GM21515 (cell line): ENCODE results near the gene MCOLN3.
"Not testable (repeated sequence)": the region's sequence is repeated elsewhere in the genome, so short reads cannot be mapped to it uniquely, and the experiment has no call there.

Source experiments
- ATAC-seq: cut with Tn5 transposase; IDR thresholded peaks from one replicate; pipeline ENCODE4 v1.9.1; 2021; ENCODE audit not compliant: unreplicated experiment

Gene MCOLN3

DNA sequence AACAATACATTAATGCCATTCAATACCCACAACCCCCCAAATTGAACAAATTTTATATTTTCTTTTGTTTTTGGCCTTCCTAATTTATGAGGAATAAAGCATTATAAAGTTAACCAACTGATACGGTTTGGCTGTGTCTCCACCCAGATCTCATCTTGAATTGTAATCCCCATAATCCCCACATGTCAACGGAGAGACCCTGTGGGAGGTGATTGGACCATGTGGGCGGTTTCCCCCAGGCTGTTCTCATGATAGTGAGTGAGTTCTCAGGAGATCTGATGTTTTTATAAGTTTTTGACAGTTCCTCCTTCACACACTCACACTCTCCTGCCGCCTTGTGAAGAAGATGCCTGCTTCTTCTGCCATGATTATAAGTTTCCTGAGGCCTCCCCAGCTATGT, 6.4 kb upstream of the MCOLN3 start:
- ATAC-seq, result no peak

DNA sequence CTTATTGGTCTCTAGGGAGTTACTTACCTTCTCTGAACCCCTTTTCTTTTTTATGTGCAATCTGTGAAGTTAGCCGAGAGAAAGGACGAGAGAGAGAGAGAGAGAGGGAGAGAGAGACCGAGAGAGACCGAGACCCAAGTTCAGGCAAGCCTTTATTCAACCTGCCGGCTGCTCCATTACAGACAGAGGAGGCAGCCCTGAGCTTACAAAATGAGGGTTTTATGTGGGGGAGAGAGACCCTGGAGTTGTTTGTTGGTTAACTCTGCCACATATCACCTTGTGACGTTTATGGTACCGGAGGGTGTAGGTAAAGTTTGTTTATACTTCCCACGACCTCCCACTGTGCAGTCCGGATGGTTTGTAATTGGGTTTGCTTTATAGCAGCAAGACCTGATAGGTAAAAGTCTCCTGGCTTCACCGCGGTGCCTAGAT, 1.5 kb upstream of the MCOLN3 start:
- ATAC-seq, result no peak

DNA sequence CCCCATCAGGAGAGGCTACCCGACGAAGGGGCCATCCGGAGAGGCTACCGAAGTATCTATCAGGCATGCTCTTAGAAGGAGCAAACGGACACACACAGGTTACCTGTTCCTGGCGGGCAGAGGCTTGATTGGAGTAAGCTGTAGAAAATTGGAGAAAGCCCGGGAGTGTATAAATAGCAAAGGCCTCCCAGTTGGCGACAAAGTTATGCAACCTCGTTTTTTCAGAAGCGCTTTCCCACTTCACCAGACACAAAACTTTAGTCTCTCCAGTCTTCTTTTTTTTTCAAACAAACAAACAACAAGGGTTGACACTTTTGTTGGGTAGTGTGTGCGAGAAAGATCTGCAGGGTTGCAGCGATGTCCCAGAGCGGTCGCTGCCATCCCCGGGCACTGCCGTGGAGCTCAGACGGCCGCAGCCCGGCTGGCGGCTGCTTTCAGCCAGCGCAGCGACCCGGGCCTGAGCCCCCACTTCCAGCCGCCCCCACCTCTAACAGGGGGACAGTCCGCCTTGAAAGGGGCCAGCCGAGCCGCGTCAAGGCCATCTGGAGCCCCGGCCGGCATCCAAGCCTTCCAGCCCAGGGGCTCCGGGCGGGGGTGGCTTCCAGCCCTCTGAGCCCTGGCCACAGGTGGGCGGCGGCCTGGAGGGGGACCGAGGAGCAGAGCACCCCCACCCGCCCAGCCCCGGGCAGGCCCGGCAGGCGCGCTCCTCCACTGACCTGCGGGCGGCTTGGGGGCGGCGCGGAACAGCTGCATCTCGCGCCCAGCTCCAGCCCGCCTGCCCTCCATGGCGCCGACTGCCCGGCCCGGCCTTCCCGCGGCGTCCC, 616 bp downstream of the MCOLN3 start:
- ATAC-seq, result peak; percentile 50

DNA sequence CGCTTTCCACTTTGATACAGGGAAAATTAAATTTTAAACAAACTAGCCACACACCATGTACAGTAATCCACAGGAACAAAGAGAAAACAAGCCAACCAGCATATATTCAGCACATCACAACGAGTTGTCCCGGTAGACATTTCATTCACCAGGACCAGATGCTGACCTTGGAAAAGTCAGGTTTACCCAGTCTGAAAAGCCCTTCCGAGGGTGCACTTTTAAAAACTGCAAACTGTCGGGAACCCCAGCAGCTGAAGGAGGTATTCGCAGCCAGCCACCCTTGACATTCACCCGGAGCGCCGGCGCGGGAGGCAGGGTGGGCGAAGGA, 1.2 kb downstream of the MCOLN3 start:
- ATAC-seq, result no peak

DNA sequence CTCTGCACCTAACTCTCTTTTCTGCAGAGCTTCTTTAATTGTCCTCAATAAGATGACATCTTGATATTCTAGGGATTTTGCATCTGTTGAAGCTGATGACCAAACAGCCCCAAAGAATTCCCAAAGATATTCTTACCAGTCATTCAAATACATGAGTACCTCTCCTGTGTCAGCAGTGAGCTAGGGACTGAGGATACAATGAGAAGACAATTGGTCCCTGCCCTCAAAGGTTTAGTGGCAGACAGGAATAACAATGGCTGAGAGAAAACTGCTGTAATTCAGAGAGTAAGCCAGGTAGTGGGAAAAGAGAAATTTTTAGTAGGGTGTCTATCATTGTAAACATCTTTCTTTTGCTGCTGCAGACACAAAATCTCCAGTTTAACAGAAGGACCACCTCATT, 5.9 kb downstream of the MCOLN3 start:
- ATAC-seq, result no peak

DNA sequence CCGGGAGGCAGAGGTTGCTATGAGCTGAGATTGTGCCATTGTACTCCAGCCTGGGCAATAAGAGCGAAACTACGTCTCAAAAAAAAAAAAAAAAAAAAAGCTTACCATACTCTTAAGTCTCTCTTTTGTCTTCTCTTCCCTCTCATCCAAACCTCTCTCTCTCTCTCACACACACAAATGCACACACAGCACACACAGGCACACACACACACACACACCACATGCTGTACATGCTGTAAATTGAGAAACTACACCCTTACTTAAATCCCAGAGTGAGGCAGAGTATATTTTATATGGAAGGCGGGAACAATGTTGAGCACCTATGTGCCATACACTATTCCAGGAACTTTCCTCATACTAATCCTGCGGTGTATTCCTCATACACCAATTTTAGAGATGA, 6.5 kb downstream of the MCOLN3 start:
- no peak for ATAC-seq

DNA sequence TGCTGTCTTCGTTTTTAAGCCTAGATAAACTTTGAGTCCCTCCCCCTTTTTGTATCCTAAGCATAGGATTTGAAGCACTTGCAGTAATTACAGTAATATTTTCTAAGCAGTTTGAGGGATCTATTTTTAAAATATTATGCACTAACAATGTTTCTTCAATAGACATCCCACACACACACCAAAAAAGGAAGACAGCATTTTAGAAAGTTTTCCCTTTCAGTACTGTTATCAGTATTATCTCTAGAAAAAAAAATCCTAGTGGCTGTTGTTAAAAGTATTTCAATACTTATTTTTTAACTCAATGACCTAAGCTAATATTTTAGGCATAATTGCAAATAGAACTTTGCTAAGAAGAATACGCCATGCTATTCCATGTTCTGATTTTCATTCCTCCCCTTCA, 15.1 kb downstream of the MCOLN3 start:
- no peak for ATAC-seq

DNA sequence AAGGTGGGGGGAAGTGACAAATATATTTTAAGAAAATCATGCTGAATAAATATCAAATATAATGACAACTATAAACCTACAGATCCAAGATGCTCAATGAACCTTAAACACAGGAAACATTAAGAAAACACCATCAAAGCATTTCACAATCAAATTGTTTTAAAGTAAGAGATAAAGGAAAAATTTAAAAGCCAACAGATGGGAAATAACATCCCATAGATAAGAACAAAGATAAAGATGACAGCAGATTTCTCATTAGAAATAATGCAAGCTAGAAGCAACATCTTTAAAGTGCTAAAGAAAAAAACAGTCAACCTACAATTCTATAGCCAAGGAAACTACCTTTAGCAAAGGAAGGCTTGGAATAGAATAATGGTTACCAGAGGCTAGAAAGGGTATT, 17.8 kb downstream of the MCOLN3 start:
- no peak for ATAC-seq

DNA sequence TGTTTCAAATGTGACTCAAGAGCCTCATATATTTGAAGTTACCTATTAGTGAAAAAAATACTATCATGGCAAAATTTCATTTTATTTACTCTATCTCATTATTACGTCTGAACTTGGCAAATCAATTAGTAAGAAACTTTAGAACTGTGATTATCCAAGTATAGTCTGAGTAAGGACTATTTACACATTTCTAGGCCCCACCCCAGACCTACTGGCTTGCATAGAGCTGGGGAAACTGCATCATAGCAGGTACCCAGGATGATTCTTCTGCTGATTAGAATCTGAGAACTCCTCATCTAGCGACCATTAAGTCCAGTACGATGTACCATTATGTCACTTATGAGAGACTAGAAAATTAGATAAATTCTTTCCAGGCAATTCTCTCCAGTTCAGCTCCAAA, 20.1 kb downstream of the MCOLN3 start:
- ATAC-seq, result no peak

DNA sequence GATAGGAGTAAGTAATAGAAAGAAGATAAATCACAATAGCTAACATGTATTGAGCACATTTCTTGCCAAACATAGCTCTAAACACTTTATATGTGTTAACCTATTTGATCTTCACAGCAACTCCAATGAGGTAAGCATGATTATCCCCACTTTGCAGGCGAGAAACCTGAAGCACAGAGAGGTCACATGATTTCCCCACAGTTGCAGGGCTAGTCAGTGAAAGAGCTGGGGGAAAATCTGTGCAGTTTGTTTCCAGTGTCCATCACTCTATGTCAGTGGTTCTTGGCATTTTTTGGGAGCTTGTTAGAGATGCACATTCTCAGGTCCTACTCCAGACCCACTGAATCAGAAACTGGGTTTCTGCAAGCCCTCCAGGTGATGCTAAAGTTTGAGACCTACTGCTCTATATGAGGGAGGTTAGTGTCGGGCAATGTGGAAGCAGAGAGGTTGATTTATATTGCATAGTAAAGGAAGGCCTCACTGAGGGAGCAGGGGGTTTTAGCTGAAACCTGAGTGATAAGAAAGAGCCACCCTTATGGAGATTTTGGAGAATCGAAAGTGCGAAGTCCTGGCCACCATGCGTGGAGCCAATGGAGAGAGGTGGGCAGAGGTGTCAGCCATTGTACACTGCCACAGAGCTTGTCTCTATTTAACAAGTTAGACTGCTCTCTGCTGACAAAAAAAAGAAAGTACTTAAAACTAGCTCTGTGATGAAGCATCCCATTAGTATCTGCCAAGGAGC, 20.9 kb downstream of the MCOLN3 start:
- peak; percentile 78 for ATAC-seq

DNA sequence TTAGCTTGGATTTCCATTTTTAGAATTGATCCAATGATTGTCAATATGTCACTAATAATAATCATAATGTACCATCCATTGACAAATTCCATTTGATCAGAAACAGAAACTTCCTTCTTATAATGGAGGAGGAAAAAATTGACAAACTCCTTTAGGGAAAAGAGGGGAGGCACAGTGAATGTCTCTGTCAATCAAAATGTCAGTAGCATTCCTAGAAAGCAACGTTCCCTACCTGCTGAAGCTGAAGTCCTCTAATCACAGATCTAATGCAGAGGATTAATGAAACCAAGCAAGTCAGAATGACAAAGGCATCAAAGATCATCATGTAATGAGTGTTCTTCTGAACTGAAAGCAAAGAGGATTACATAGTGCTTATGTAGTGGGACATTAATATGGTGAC, 22.4 kb downstream of the MCOLN3 start:
- no peak for ATAC-seq

DNA sequence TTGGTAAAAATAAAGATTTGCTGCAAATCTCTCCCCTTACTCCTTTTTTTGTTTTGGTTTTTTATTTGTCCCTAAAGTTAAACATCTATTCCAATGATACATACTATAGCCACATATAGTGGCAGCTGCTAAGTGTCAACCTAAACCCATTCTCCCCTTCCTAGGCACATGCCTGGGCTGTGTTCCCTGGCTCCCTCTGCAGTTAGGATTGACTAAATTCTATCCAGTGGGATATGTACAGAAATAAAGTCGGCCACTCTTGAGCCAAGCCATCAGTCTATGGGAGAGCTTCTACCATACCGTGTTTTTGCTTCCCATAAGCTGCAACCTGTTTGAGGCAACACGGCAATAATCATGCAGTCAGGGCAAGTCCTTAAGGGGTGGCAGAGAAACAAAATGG, 23.6 kb downstream of the MCOLN3 start:
- no peak for ATAC-seq

DNA sequence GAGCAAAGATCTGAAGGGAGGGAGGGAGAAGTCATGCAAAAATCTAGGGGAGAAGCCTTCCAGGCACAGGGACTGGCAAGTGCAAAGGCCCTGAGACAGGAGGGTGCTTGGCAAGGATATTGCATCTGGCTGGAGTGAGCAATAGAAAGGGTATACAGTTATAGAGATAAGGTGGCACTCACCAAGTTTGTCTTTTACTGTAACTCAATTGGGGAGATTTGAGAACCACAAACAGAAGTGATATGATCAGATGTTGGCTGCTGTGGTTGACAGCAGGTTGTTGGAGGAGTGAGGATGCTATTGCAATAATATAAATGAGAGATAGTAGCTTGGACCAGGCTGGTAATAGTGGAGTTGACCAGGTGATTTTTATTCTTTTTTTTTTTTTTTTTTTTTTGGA, 25.6 kb downstream of the MCOLN3 start:
- no peak for ATAC-seq

DNA sequence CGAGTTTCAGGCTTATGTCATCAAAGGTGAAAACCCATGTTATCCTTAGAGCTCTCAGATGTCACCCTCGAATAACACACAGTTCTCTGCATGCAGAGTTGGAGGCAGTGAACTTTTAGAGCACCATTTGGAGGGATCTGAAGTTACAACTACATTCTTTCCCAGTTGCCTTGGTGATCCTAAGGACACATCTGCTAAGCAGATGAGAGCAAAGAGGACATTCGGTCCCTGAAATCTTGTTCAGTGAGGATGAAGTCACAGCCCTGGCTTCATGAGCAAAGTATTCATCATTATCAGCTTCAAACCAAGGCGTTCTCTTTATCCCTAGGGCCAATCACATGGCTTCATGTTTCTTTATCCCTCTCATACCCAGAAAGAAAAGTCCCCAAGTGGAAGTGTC, 28.3 kb downstream of the MCOLN3 start:
- no peak for ATAC-seq

DNA sequence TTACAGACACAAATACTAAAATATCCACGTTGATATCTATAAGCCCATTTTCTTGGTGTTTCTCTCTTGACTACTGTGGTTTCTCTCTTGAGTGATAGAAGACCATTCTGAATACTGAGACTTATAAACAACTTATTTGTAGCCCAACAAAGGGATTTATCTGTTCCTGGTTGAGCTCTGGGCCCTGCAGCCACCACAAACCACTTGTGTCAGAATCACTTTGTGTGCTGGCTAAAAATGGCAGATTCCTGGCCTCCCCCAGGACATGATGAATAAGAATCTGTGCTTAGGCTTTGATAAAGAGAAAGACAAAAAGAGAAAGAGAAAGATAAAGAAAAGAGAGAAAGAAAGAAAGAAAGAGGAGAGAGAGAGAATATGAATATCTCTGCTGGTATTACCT, 32.5 kb downstream of the MCOLN3 start:
- ATAC-seq, result no peak

DNA sequence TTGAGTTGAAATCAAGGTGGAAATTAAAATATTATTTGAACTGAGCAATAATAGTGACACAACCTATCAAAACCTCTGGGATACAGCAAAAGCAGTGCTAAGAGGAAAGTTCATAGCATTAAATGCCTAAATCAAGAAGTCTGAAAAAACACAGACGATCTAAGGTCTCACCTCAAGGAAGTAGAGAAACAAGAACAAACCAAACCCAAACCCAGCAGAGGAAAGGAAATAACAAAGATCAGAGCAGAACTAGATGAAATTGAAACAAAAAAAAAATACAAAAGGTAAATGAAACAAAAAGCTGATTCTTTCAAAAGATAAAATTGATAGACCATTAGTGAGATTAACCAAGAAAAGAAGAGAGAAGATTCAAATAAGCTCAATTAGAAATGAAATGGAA, 42.7 kb downstream of the MCOLN3 start:
- not testable (repeated sequence) for ATAC-seq

DNA sequence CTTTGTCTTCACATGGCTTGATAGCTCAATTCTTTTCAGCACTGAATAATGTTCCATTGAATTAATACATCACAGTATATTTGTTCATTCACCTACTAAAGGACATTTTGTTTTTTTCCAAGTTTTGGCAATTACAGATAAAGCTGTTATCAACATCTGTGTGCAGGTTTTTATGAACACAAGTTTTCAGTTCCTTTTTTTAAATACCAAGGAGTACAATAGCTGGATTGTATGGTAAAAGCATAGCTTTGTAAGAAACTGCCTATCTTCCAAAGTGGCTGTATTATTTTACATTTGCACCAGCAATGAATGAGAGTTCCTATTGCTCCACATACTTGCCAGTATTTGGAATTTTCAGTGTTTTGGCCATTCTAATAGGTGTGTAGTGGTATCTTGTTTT, 46.6 kb downstream of the MCOLN3 start:
- ATAC-seq, result no peak

DNA sequence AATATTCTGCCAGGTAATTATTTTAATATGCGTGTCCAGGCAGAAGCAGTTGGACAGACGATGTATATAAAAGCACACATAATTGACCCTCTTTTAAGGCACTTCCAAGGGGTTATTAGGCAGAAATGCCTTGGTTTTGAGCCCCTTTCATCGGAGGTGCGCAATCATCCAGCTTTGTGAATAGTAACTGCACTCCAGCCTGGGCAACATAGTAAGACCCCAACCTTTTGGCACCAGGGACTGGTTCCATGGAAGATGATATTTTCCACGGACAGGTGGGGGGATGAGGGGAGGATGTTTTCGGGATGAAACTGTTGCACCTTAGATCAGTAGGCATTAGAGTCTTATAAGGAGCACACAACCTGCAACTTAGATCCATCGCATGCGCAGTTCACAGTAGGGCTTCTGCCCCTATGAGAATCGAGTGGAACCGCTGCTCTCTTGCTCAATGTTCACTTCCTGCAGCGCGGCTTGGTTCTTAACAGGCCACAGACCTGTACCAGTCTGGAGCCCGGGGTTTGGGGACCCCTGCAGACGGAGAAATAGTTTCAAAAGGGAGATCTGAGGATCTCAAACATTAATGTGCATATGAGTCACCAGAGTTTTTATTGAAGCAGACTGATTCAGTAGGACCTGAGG, 49.5 kb downstream of the MCOLN3 start:
- ATAC-seq, result no peak

DNA sequence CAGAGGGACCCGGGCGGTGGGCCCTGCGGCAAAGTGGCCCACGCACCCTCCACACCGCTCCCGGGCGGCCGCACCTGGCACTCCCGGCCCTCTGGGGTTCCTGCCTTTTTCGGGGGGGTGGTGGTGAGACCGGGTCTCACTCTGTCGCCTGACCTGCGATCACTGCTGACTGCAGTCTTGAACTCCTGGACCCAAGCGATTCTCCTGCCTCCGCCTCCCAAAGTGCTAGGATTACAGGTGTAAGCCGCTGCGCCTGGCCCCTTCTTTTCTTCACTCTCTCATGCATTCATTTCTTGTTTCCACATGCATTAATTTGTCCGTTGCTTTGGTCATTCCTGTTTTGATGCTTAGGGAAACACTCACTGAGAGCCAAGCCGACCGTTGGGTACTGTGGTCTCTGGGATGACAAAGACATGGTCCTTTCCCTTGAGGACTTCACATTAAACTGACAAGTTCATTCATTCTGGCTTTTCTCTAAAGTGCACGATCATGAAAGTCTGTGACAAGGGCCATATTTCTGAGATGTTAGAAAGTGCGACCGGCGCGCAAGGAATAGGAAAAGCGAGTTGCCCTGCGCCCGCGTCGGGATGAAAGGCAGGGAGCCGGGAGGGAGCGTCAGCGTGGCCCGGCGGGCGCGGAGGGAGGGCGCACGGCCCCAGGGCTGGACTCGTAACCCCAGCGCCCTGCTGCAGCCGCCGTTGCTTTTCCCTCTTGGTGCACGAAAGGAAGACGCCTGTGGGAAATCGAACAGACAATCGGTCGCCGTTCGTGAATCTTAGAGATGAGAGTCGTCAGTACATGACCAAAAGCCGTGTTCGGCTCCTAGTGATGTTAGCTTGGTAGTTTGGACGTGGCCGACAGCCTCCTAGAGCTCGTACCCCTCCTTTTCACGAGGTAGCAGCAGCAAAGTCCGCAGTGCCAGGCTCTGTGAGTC, 50.4 kb downstream of the MCOLN3 start:
- ATAC-seq, result no peak

DNA sequence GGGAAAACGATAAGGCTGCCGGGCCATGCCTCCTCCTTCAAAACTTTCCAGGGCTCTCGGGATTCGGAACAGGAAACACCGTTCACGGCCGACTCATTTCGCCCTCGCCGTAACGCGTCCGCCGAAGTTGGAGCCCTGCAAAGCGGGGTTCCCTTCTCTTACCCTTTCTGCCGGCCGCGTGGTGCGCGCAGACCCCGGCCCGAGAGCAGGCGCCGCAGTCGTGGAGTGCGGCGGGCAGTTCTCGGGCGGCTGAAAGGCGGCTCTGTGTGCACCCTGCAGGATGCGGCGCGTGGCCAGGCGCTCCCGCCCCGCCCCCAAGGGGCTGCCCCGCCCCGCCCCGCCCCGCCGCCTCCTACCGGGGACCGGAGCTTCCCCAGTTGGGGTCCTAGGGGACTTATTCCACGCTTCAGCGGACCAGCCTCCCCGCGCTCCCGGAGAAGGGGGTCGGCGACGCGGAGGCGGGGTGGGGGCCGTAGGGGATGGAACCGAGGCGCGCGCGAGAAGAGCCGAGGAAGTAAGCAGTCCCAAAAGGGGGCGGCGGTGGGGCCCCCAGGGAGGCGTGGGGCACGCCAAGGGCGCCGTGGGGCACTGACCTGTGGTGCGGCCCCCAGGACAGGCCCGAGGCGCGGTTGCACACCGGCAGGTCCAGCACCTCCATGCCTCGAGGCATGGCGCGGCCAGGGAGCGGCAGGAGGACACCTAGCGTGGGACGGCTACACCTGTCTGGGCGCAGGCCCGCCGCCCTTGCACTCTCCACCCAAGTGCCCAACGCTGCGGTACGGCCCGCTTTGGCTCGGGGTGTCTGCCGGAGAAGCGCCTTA, 51.2 kb downstream of the MCOLN3 start, which contains the start of gene MCOLN2:
Gene MCOLN2, minus strand, starts transcription at position 268 of the 821 bp plus-strand sequence. Its CDS starts 241 bp downstream, at position 27.
- ATAC-seq, result peak; percentile 49
